SK-N-SH (cell line): ENCODE data around the gene ZNF248. TPM values are rescaled to one million over a fixed set of nuclear protein-coding genes. Genes with fewer than 3 reads are reported as not detected.

Experiments used
- CTCF ChIA-PET: fragments of 300-600, 350-600 bp; formaldehyde crosslinking; extraction: SDS; loops from one replicate; lab custom pipeline; 2021; lab: Yijun Ruan, JAX
- POLR2A ChIA-PET: fragments of 350-600 bp; sonication (Branson Sonifier 250); formaldehyde crosslinking; extraction: SDS; loops from one replicate; lab custom pipeline; 2020; ENCODE audit warnings: antibody characterized with exemption, inconsistent platforms; lab: Yijun Ruan, JAX
- DNase-seq: peaks from one replicate; pipeline ENCODE4 v3.0.0; 2012
- H2AFZ ChIP-seq: fragments of 200-600 bp; sonication (generic); 2 replicates; pipeline ENCODE4 v1.8.1; 2016; ENCODE audit warnings: antibody characterized with exemption, mild to moderate bottlenecking, low read depth
- H3F3A ChIP-seq: fragments of 200-600 bp; sonication (generic); replicated peaks from 2 replicates; pipeline ENCODE3; 2016; ENCODE audit warnings: antibody characterized with exemption, mild to moderate bottlenecking; ENCODE audit not compliant: insufficient read depth
- H3K27ac ChIP-seq, 2 experiments: fragments of 200-500 bp in 1 of 2; fragments of 200-600 bp in 1 of 2; sonication (Bioruptor generic) in 1 of 2; sonication (generic), shearing (Covaris generic) in 1 of 2; 2 replicates each; pipeline versions ENCODE4 v1.5.1 to v1.6.1; 2014 to 2016; ENCODE audit warnings: low read depth in 2 of 2, inconsistent platforms in 1 of 2, low read length in 1 of 2, mild to moderate bottlenecking in 1 of 2, mixed read lengths in 1 of 2
- H3K27me3 ChIP-seq: fragments of 200-600 bp; sonication (generic), shearing (Covaris generic); 2 replicates; pipeline ENCODE4 v1.6.1; 2016; ENCODE audit warnings: mixed run types; ENCODE audit not compliant: insufficient read depth
- H3K36me3 ChIP-seq, 2 experiments: fragments of 200-500 bp in 1 of 2; fragments of 200-600 bp in 1 of 2; sonication (Bioruptor generic) in 1 of 2; sonication (generic) in 1 of 2; replicated peaks in 1 of 2; 2 replicates each; pipeline versions ENCODE3 to v1.5.1; 2014 to 2016; ENCODE audit warnings: low read length in 1 of 2, mild to moderate bottlenecking in 1 of 2; ENCODE audit not compliant: insufficient read depth in 2 of 2, control insufficient read depth in 1 of 2
- H3K4me1 ChIP-seq, 2 experiments: fragments of 200-500 bp in 1 of 2; fragments of 200-600 bp in 1 of 2; sonication (Bioruptor generic) in 1 of 2; sonication (generic), shearing (Covaris generic) in 1 of 2; 2 replicates each; pipeline versions ENCODE4 v1.5.1 to v1.6.1; 2014 to 2016; ENCODE audit warnings: low read depth in 1 of 2, low read length in 1 of 2, mixed run types in 1 of 2; ENCODE audit not compliant: insufficient read depth in 2 of 2, control insufficient read depth in 1 of 2
- H3K4me2 ChIP-seq: fragments of 200-600 bp; sonication (generic), shearing (Covaris generic); 2 replicates; pipeline ENCODE4 v1.6.1; 2017; ENCODE audit warnings: mixed run types
- H3K4me3 ChIP-seq, 2 experiments: fragments of 200-500 bp in 1 of 2; fragments of 200-600 bp in 1 of 2; sonication (Bioruptor generic) in 1 of 2; sonication (generic), shearing (Covaris generic) in 1 of 2; 2 replicates each; pipeline versions ENCODE4 v1.5.1 to v1.8.1; 2014 to 2016; ENCODE audit warnings: low read depth in 2 of 2, inconsistent platforms in 1 of 2, low read length in 1 of 2, mild to moderate bottlenecking in 1 of 2, mixed read lengths in 1 of 2, moderate library complexity in 1 of 2
- H3K79me2 ChIP-seq: fragments of 200-600 bp; sonication (generic); 2 replicates; pipeline ENCODE4 v1.8.1; 2017; ENCODE audit warnings: mild to moderate bottlenecking; ENCODE audit not compliant: insufficient read depth
- H3K9ac ChIP-seq: fragments of 200-600 bp; sonication (generic); 2 replicates; pipeline ENCODE4 v1.6.1; 2017; ENCODE audit warnings: mixed run types
- H3K9me2 ChIP-seq: fragments of 200-600 bp; sonication (generic); 2 replicates; pipeline ENCODE4 v1.6.1; 2017; ENCODE audit warnings: mixed run types
- H3K9me3 ChIP-seq: fragments of 200-600 bp; sonication (generic); 2 replicates; pipeline ENCODE4 v1.6.1; 2017; ENCODE audit warnings: mixed run types, mild to moderate bottlenecking, moderate library complexity
- H4K20me1 ChIP-seq: fragments of 200-600 bp; sonication (generic); 2 replicates; pipeline ENCODE4 v1.6.1; 2017; ENCODE audit warnings: mild to moderate bottlenecking, mixed run types; ENCODE audit not compliant: insufficient read depth
- ELF1 ChIP-seq: IDR thresholded peaks from 2 replicates; pipeline ENCODE4 v1.4.0; 2012
- FOSL2 ChIP-seq: IDR thresholded peaks from 2 replicates; pipeline ENCODE4 v1.4.0; 2012; ENCODE audit warnings: low read depth, mild to moderate bottlenecking, moderate library complexity, borderline replicate concordance
- GABPA ChIP-seq: IDR thresholded peaks from 2 replicates; pipeline ENCODE4 v1.4.0; 2012; ENCODE audit warnings: low read depth, mild to moderate bottlenecking
- MEF2A ChIP-seq: IDR thresholded peaks from 2 replicates; pipeline ENCODE4 v1.4.0; 2012; ENCODE audit warnings: low read depth, borderline replicate concordance
- MXI1 ChIP-seq: IDR thresholded peaks from 2 replicates; pipeline ENCODE4 v1.6.1; 2012; ENCODE audit warnings: mild to moderate bottlenecking, low read depth, low read length, improper control_type of control experiment
- NFIC ChIP-seq: IDR thresholded peaks from 2 replicates; pipeline ENCODE4 v1.4.0; 2012; ENCODE audit warnings: borderline replicate concordance
- POLR2AphosphoS5 ChIP-seq: IDR thresholded peaks from 2 replicates; pipeline ENCODE4 v1.6.1; 2012; ENCODE audit warnings: low read depth, low read length
- RCOR1 ChIP-seq: fragments of 150-350 bp; IDR thresholded peaks from 2 replicates; pipeline ENCODE4 v1.6.1; 2017; ENCODE audit warnings: antibody characterized with exemption, low read length
- RFX5 ChIP-seq: IDR thresholded peaks from 2 replicates; pipeline ENCODE4 v1.6.1; 2012; ENCODE audit warnings: mild to moderate bottlenecking, improper control_type of control experiment, low read length
- TCF12 ChIP-seq: IDR thresholded peaks from 2 replicates; pipeline ENCODE4 v1.4.0; 2012
- TEAD4 ChIP-seq: IDR thresholded peaks from 2 replicates; pipeline ENCODE4 v1.4.0; 2012; ENCODE audit warnings: mild to moderate bottlenecking, borderline replicate concordance; ENCODE audit not compliant: insufficient read depth
- USF1 ChIP-seq: IDR thresholded peaks from 2 replicates; pipeline ENCODE4 v1.4.0; 2012; ENCODE audit warnings: low read depth, borderline replicate concordance
- ZBTB33 ChIP-seq: IDR thresholded peaks from 2 replicates; pipeline ENCODE4 v1.4.0; 2012; ENCODE audit warnings: low read depth, borderline replicate concordance
- WGBS: methylation state at CpG from one replicate; pipeline ENCODE4 v1.1.6; 2017; ENCODE audit warnings: low lambda C conversion rate; 5-methylcytosine and 5-hydroxymethylcytosine counted together
- polyA plus RNA-seq, 3 experiments: library from polyadenylated mRNA; depleted of rRNA; stranded (reverse); fragments of >200 nt; gene quantifications; 2 replicates each; pipeline ENCODE4 v1.2.3, GENCODE V29; 2012
- TF ChIP-seq, protein P1 (sequence below): IDR thresholded peaks from 2 replicates; pipeline ENCODE4 v1.6.1; 2012; ENCODE audit warnings: mild to moderate bottlenecking, low read depth, low read length, moderate library complexity

Gene ZNF248
- polyA plus RNA-seq, 1 of the 3 experiments (the other 2 are of a cell fraction) = 6.5 TPM

DNA sequence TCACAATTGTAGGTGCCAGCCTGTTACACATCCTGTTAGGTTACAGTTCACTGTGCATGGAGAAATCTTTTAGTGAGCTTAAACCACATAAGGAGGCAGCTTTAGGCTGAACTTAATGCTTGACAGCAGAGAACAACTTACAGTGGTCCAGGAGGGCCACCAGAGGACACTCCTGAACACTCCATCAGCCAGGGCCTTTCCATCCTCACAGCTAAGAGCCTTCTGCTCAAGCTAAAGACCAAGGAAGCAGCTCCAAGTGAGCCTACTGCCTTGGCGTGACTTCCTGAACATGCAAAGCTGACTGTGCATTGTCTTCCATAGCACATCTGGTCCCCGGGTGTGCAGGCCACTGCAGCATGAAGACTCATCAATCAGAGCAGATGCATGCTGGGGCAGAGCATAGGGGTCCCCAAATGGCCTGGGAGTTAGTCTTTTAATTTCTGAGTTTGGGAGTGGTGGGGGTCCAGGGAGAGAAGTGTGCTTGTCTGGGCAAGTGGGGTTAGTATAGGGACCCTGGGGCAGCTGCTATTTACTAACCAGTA is 105.0 kb downstream of the ZNF248 start:
- no peaks in the 10 kb centered on the region for H4K20me1 ChIP-seq
- H2AFZ ChIP-seq = no peak overlapping the region
- no peaks in the 10 kb centered on the region for H3F3A ChIP-seq
- ChIA-PET CTCF (no interaction called here), POLR2A (no interaction called here)
- H3K9me2 ChIP-seq = no peaks in the 10 kb centered on the region
- WGBS = 13% methylated on average over 2 of the region's 2 CpGs
- H3K4me1 ChIP-seq = no peaks in the 10 kb centered on the region
- no peaks in the 10 kb centered on the region for H3K79me2 ChIP-seq
- H3K36me3 ChIP-seq = no peaks in the 10 kb centered on the region
- no peak overlapping the region for H3K4me2 ChIP-seq
- no peak overlapping the region for H3K27ac ChIP-seq
- no peak for DNase-seq
- no peak for TF ChIP-seq GABPA
- no peak for TF ChIP-seq FOSL2
- TF ChIP-seq RFX5 = no peak
- no peak overlapping the region for H3K9ac ChIP-seq
- H3K9me3 ChIP-seq = no peaks in the 10 kb centered on the region
- H3K4me3 ChIP-seq = no peak overlapping the region
- H3K27me3 ChIP-seq = no peaks in the 10 kb centered on the region

- no peak for TF ChIP-seq MEF2A
- TF ChIP-seq MXI1 = no peak
- TF ChIP-seq RFX5 = no peak
- no peak for TF ChIP-seq POLR2AphosphoS5
- no peak for TF ChIP-seq NFIC
- TF ChIP-seq TEAD4 = no peak
- TF ChIP-seq RCOR1 = no peak
- no peak for TF ChIP-seq USF1
- no peak for TF ChIP-seq ELF1
- no peak for TF ChIP-seq ZBTB33
- no peak for TF ChIP-seq TCF12
- TF ChIP-seq, protein P1, sequence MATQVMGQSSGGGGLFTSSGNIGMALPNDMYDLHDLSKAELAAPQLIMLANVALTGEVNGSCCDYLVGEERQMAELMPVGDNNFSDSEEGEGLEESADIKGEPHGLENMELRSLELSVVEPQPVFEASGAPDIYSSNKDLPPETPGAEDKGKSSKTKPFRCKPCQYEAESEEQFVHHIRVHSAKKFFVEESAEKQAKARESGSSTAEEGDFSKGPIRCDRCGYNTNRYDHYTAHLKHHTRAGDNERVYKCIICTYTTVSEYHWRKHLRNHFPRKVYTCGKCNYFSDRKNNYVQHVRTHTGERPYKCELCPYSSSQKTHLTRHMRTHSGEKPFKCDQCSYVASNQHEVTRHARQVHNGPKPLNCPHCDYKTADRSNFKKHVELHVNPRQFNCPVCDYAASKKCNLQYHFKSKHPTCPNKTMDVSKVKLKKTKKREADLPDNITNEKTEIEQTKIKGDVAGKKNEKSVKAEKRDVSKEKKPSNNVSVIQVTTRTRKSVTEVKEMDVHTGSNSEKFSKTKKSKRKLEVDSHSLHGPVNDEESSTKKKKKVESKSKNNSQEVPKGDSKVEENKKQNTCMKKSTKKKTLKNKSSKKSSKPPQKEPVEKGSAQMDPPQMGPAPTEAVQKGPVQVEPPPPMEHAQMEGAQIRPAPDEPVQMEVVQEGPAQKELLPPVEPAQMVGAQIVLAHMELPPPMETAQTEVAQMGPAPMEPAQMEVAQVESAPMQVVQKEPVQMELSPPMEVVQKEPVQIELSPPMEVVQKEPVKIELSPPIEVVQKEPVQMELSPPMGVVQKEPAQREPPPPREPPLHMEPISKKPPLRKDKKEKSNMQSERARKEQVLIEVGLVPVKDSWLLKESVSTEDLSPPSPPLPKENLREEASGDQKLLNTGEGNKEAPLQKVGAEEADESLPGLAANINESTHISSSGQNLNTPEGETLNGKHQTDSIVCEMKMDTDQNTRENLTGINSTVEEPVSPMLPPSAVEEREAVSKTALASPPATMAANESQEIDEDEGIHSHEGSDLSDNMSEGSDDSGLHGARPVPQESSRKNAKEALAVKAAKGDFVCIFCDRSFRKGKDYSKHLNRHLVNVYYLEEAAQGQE = no peak
- Histone ChIP-seq H4K20me1 (no peaks in the 10 kb centered on the region), H3K4me3 (no peak overlapping the region), H3F3A (no peaks in the 10 kb centered on the region), H3K36me3 (no peaks in the 10 kb centered on the region), H3K4me1 (no peaks in the 10 kb centered on the region), H3K9me3 (no peaks in the 10 kb centered on the region), H3K27ac (no peak overlapping the region), H3K4me2 (no peak overlapping the region), H3K9ac (no peak overlapping the region), H3K79me2 (no peaks in the 10 kb centered on the region), H2AFZ (no peak overlapping the region), H3K27me3 (no peaks in the 10 kb centered on the region), H3K9me2 (no peaks in the 10 kb centered on the region)
- 17% methylated on average over 2 of the region's 4 CpGs for WGBS
- ChIA-PET CTCF (no interaction called here), POLR2A (no interaction called here)
- DNase-seq = no peak
These were observed 109.2 kb downstream of the ZNF248 start for GRCh38 chr10:37748170-37748569.
